HepG2 (cell line): ENCODE results near the gene ARHGAP23. TPM values are rescaled to one million over a fixed set of nuclear protein-coding genes. Genes with fewer than 3 reads are reported as not detected.
A peak's percentile ranks its signal among the peaks of the same experiment; 100 is the strongest.

ENCODE experiments used
- ATAC-seq: fragments of 200-7000 bp; cut with Tn5 transposase; 3 replicates; pipeline ENCODE4 v1.9.1; 2020; ENCODE audit warnings: mild to moderate bottlenecking, moderate library complexity
- BruUV-seq: library from RNA; stranded (reverse); fragments of 400-500 nt; replicated peaks from 2 replicates; lab custom pipeline; 2021; lab: Mats Ljungman, UMichigan
- CTCF ChIA-PET: fragments of 300-600 bp; formaldehyde crosslinking; extraction: SDS; loops from one replicate; lab custom pipeline; 2021; ENCODE audit warnings: low total read pairs, inconsistent platforms, low intra/inter-chr PET ratio; lab: Yijun Ruan, JAX
- POLR2A ChIA-PET: fragments of 350-600 bp; sonication (Branson Sonifier 250); formaldehyde crosslinking; loops from one replicate; lab custom pipeline; 2020; ENCODE audit warnings: antibody characterized with exemption, inconsistent platforms; lab: Yijun Ruan, JAX
- DNase-seq: peaks from one replicate; pipeline ENCODE4 v3.0.0-alpha.2; 2015; ENCODE audit warnings: low spot score
- FAIRE-seq: peaks from 3 replicates; lab custom pipeline; 2011; peaks lifted over from hg19 to GRCh38; lab: Jason Lieb, UNC
- H2AFZ ChIP-seq: one replicate; pipeline ENCODE4 v1.6.1; 2011; ENCODE audit warnings: low read length, inconsistent platforms
- H3K27ac ChIP-seq: fragments of 300-600 bp; 3 replicates; pipeline ENCODE4 v1.8.0; 2011; ENCODE audit warnings: mixed run types, mild to moderate bottlenecking, mixed read lengths, low read length, inconsistent platforms; ENCODE audit not compliant: insufficient read depth; ENCODE audit errors: extremely low read length
- H3K27me3 ChIP-seq, 2 experiments: fragments of 200-600 bp in 1 of 2; 2 replicates in 1 of 2; 3 replicates in 1 of 2; pipeline versions ENCODE4 v1.6.0 to v1.8.0; 2011; ENCODE audit warnings: low read length in 2 of 2, mild to moderate bottlenecking in 2 of 2, moderate library complexity in 2 of 2, inconsistent platforms in 1 of 2; ENCODE audit not compliant: insufficient read depth in 2 of 2, control insufficient read depth in 1 of 2
- H3K36me3 ChIP-seq, 2 experiments: fragments of 200-600 bp in 1 of 2; replicated peaks in 1 of 2; 2 replicates in 1 of 2; 3 replicates in 1 of 2; pipeline versions ENCODE4 v1.5.1 to v1.8.0; 2011; ENCODE audit warnings: low read length in 2 of 2, inconsistent platforms in 1 of 2; ENCODE audit not compliant: insufficient read depth in 2 of 2, control insufficient read depth in 1 of 2
- H3K4me1 ChIP-seq: 2 replicates; pipeline ENCODE4 v1.5.1; 2012; ENCODE audit warnings: low read length, inconsistent platforms; ENCODE audit not compliant: insufficient read depth
- H3K4me2 ChIP-seq: 2 replicates; pipeline ENCODE4 v1.6.0; 2011; ENCODE audit warnings: low read depth, low read length, inconsistent platforms
- H3K4me3 ChIP-seq, 3 experiments: fragments of 200-600 bp in 1 of 3; sonication (generic), shearing (Covaris generic) in 1 of 3; replicated peaks in 1 of 3; 2 replicates each; pipeline ENCODE4 v1.5.1; 2011 to 2016; ENCODE audit warnings: low read length in 3 of 3, inconsistent platforms in 2 of 3, low read depth in 2 of 3, mild to moderate bottlenecking in 2 of 3, control low read depth in 1 of 3, mixed read lengths in 1 of 3; ENCODE audit not compliant: insufficient read depth in 1 of 3
- H3K79me2 ChIP-seq: one replicate; pipeline ENCODE4 v1.6.1; 2011; ENCODE audit warnings: low read length, inconsistent platforms; ENCODE audit not compliant: insufficient read depth
- H3K9ac ChIP-seq: 2 replicates; pipeline ENCODE4 v1.6.0; 2011; ENCODE audit warnings: mild to moderate bottlenecking, low read depth, low read length, inconsistent platforms; ENCODE audit not compliant: insufficient read depth
- H3K9me3 ChIP-seq: 2 replicates; pipeline ENCODE4 v1.5.1; 2012; ENCODE audit warnings: mild to moderate bottlenecking, low read length
- H4K20me1 ChIP-seq: 2 replicates; pipeline ENCODE4 v1.6.0; 2011; ENCODE audit warnings: inconsistent platforms, mild to moderate bottlenecking, low read length, moderate library complexity; ENCODE audit not compliant: insufficient read depth
- ESRRA ChIP-seq: sonication (generic); formaldehyde crosslinking; IDR thresholded peaks from 2 replicates; pipeline ENCODE4 v1.5.1; 2020; ENCODE audit warnings: mild to moderate bottlenecking, low read depth, missing genetic modification reagents
- HIC2 ChIP-seq: sonication (generic); formaldehyde crosslinking; IDR thresholded peaks from 2 replicates; pipeline ENCODE4 v1.9.0; 2022; ENCODE audit warnings: low read depth, missing genetic modification reagents
- HNRNPL ChIP-seq: fragments of 200-400 bp; formaldehyde crosslinking; IDR thresholded peaks from 2 replicates; pipeline ENCODE4 v1.6.1; 2017; ENCODE audit warnings: mild to moderate bottlenecking, low read depth, low read length
- PCBP1 ChIP-seq: fragments of 200-400 bp; formaldehyde crosslinking; IDR thresholded peaks from 2 replicates; pipeline ENCODE4 v1.6.1; 2017; ENCODE audit warnings: mild to moderate bottlenecking, low read depth, low read length, borderline replicate concordance
- WGBS: methylation state at CpG from one replicate; pipeline ENCODE4 v1.1.6; 2017; ENCODE audit warnings: low lambda C conversion rate; 5-methylcytosine and 5-hydroxymethylcytosine counted together
- in situ Hi-C: cut with HindIII; loops from 2 replicates; pipeline ENCODE4 v1.10.0; 2017; ENCODE audit warnings: low pct_unique_long_range_greater_than_20kb; ENCODE audit not compliant: extremely low pct_ligation_motif_present
- intact Hi-C: fragments of 100-400 bp; cut with micrococcal nuclease; formaldehyde crosslinking; loops from one replicate; pipeline ENCODE4 v1.10.0; 2022; ENCODE audit not compliant: unreplicated experiment
- polyA plus RNA-seq, 8 experiments: library from polyadenylated mRNA; depleted of rRNA in 3 of 8; stranded (reverse) in 7 of 8; unstranded in 1 of 8; fragments of >200 nt; fragmentation: Illumina TruSeq in 4 of 8; extraction: Trizol in 4 of 8; gene quantifications; 2 replicates each; pipeline versions ENCODE4 v1.2.1 to v1.2.3, GENCODE V29; 2011 to 2016; ENCODE audit warnings: low read depth in 4 of 8, missing spikeins in 1 of 8, mixed read lengths in 1 of 8; ENCODE audit not compliant: insufficient read depth in 1 of 8
- total RNA-seq, 5 experiments: library from RNA; depleted of rRNA; stranded (reverse); fragments of >200 nt; fragmentation: Illumina TruSeq; extraction: Trizol; gene quantifications; 2 replicates each; pipeline ENCODE4 v1.2.3, GENCODE V29; 2016; ENCODE audit warnings: low read depth in 1 of 5

The ARHGAP23 gene
- total and polyA plus RNA-seq, 2 of the 13 experiments (the other 11 are each of a cell fraction or from before 2014, with no cell fraction given), result 0.03 TPM; not detected in 1

- H3K9ac ChIP-seq, result no peak overlapping the region
- 0 out of 2 replicates have a peak overlapping the region, but pooled peaks have one; percentile 10 for H3K4me2 ChIP-seq
- ChIA-PET POLR2A (no interaction called here), CTCF (no interaction called here)
- intact Hi-C loops, result loop anchor here (10.0 kb wide), 1 partner anchor 236 kb away; no protein-coding TSS in a partner anchor
- no peaks in the 10 kb centered on the region for H3K79me2 ChIP-seq
- DNase-seq, result no peak
- peaks cover 10 to 79% of the 10 kb centered on the region in 2 experiments; a peak in 4 of 5 replicates for H3K27me3 ChIP-seq
- no peaks in the 10 kb centered on the region for H3K9me3 ChIP-seq
- no peak overlapping the region for H2AFZ ChIP-seq
- peak; percentile 36 for ATAC-seq
- no peak overlapping the region for H3K27ac ChIP-seq
- no peaks in the 10 kb centered on the region; the same call in 1 of the 2 replicates for H4K20me1 ChIP-seq
- WGBS, result 64% methylated on average over 34 of the region's 56 CpGs
- H3K36me3 ChIP-seq, result no peaks in the 10 kb centered on the region
- in situ Hi-C loops, result loop anchor here (5.0 to 10.0 kb wide), 2 partner anchors 48 to 236 kb away; no protein-coding TSS in a partner anchor
- BruUV-seq, result no TSS peak
- TF ChIP-seq ESRRA (CRISPR knock-in tag) (no peak), HIC2 (peak; percentile 60), HNRNPL (peak; percentile 88), PCBP1 (0 out of 2 replicates have a peak, but pooled peaks have one; percentile 30)
- TF ChIP-seq, all 625 proteins: peak for 3
- H3K4me3 ChIP-seq, result no peak overlapping the region; a peak in 2 of 6 replicates
- no peak for FAIRE-seq
- H3K4me1 ChIP-seq, result peaks cover 20% of the 10 kb centered on the region
These were observed 543 bp downstream of the ARHGAP23 start for GRCh38 chr17:38428643-38429371.
